ENCODE results near the gene MCHR1. TPM values are rescaled to one million over a fixed set of nuclear protein-coding genes. Genes with fewer than 3 reads are reported as not detected.

Gene MCHR1
- polyA plus RNA-seq, 1 donor from 2014 or later, result 2.6 TPM

DNA sequence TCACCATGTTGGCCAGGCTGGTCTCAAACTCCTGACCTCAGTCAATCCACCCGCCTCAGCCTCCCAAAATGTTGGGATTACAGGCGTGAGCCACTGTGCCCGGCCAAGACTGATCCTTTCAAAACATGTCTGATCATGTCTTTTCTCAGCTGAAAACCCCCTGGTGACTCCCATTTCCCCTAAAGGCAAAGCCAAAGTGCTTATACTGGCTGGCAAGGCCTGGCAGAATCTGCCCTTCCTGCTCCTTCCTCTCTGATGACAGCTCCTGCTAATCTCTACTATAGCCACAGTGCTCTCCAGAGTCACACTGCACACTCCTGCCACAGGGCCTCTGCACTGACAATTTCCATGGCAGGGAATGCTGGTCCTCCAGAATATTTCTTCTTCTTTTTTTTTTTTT is 2.6 kb upstream of the MCHR1 start:
- no peaks in the 10 kb centered on the region for H3F3A ChIP-seq (ENCODE audit: insufficient read depth, low read length, poor library complexity, severe bottlenecking)
- no peak overlapping the region for H2AFZ ChIP-seq (ENCODE audit: low read depth, low read length)
- no peak for TF ChIP-seq EZH2 (IDR thresholded peaks at IDR 0.05; ENCODE audit: borderline replicate concordance, insufficient read depth, low read length, poor library complexity, severe bottlenecking)
- no peak for TF ChIP-seq MXI1 (conservative IDR thresholded peaks at IDR 0.05; ENCODE audit: poor library complexity, severe bottlenecking)
- no peak for TF ChIP-seq EP300 (conservative IDR thresholded peaks at IDR 0.05; ENCODE audit: poor library complexity, severe bottlenecking)
- no peak for TF ChIP-seq TAF1 (IDR thresholded peaks at IDR 0.05; ENCODE audit: low read depth)
- no peak for TF ChIP-seq SMC3 (conservative IDR thresholded peaks at IDR 0.05; ENCODE audit: poor library complexity)
- TF ChIP-seq RAD21 (conservative IDR thresholded peaks at IDR 0.05), result no peak
- no peak for TF ChIP-seq CTCF (IDR thresholded peaks at IDR 0.05; ENCODE audit: poor library complexity, severe bottlenecking)
- no peak for TF ChIP-seq REST (IDR thresholded peaks at IDR 0.05; ENCODE audit: borderline replicate concordance)
- no peak for TF ChIP-seq POLR2AphosphoS5 (IDR thresholded peaks at IDR 0.05)
- H3K9me3 ChIP-seq (ENCODE audit: low read length), result no peaks in the 10 kb centered on the region
- no peak overlapping the region for H3K4me2 ChIP-seq (ENCODE audit: low read length)
- no peaks in the 10 kb centered on the region for H3K9me2 ChIP-seq (ENCODE audit: insufficient read depth, low read length)
- H3K36me3 ChIP-seq (ENCODE audit: insufficient read depth, low read length), result no peaks in the 10 kb centered on the region
- H3K4me3 ChIP-seq (ENCODE audit: low read length), result no peak overlapping the region
- no peaks in the 10 kb centered on the region for H3K79me2 ChIP-seq (replicated peaks; ENCODE audit: insufficient read depth, low read length)
- H4K20me1 ChIP-seq (ENCODE audit: insufficient read depth), result no peaks in the 10 kb centered on the region
- no peak overlapping the region for H3K9ac ChIP-seq (ENCODE audit: low read length)
- no peak overlapping the region for H3K27ac ChIP-seq (ENCODE audit: low read length)
- no peaks in the 10 kb centered on the region for H3K27me3 ChIP-seq (ENCODE audit: insufficient read depth, low read depth, low read length)

DNA sequence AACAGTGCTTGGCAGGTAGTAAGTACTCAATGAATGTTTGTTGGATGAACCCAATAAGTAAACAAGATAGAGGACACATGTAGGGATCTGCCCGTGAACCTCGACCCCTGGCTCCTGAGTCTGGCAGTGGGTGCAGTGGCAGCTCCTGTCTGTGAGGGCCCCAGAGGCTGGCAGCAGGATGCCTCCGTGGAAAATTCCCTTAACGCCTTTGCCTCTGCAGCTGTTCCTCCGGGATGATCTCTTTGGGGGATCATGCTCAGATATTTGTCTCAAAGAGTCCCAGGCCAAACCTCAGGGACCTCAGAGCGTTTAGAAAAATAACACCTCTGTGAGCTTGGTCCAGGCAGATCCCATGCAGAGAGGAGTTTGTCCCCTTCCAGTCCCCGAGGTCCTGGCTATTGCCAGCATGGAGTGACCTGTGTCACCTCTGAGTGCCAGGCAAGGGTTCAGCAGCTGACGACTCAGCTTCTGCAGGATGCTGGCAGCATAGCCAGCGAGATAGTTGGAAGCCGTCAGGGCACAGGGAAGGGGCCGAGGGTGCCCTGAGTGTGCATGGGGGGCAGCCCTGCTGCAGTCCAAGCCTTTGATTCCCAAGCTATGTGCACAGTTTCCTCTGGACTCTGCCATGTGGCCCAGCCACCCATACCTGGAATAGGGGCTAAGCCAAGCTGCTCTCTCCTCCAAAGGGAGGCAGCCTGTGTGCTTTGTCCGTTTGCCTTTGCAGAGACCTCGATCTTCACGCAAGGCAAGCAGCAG is 613 bp upstream of the MCHR1 start:
- Histone ChIP-seq H3K4me2 (ENCODE audit: low read length) (peak overlapping the region; percentile 34), H3K9ac (ENCODE audit: low read length) (peak overlapping the region; percentile 59)

More for the DNA sequence above, 613 bp upstream of the MCHR1 start:
- Histone ChIP-seq H3K9me2 (ENCODE audit: insufficient read depth, low read length) (no peaks in the 10 kb centered on the region), H3K27me3 (ENCODE audit: insufficient read depth, low read depth, low read length) (no peaks in the 10 kb centered on the region), H2AFZ (ENCODE audit: low read depth, low read length) (peak overlapping the region; percentile 52), H3K36me3 (ENCODE audit: insufficient read depth, low read length) (no peaks in the 10 kb centered on the region), H4K20me1 (ENCODE audit: insufficient read depth) (no peaks in the 10 kb centered on the region), H3K27ac (ENCODE audit: low read length) (no peak overlapping the region), H3K4me3 (ENCODE audit: low read length) (peak overlapping the region; percentile 63), H3F3A (ENCODE audit: insufficient read depth, low read length, poor library complexity, severe bottlenecking) (no peaks in the 10 kb centered on the region), H3K79me2 (replicated peaks; ENCODE audit: insufficient read depth, low read length) (no peaks in the 10 kb centered on the region), H3K9me3 (ENCODE audit: low read length) (no peaks in the 10 kb centered on the region)
- TF ChIP-seq CTCF (IDR thresholded peaks at IDR 0.05; ENCODE audit: poor library complexity, severe bottlenecking) (no peak), EP300 (conservative IDR thresholded peaks at IDR 0.05; ENCODE audit: poor library complexity, severe bottlenecking) (no peak), MXI1 (conservative IDR thresholded peaks at IDR 0.05; ENCODE audit: poor library complexity, severe bottlenecking) (no peak), POLR2AphosphoS5 (IDR thresholded peaks at IDR 0.05) (no peak), EZH2 (IDR thresholded peaks at IDR 0.05; ENCODE audit: borderline replicate concordance, insufficient read depth, low read length, poor library complexity, severe bottlenecking) (no peak), SMC3 (conservative IDR thresholded peaks at IDR 0.05; ENCODE audit: poor library complexity) (no peak), REST (IDR thresholded peaks at IDR 0.05; ENCODE audit: borderline replicate concordance) (no peak), TAF1 (IDR thresholded peaks at IDR 0.05; ENCODE audit: low read depth) (no peak), RAD21 (conservative IDR thresholded peaks at IDR 0.05) (no peak)

All from neural cell (in vitro differentiated cells).